Body of pancreas (tissue), 4 donors: ENCODE data around the gene SATB2. TPM values are rescaled to one million over a fixed set of nuclear protein-coding genes. Genes with fewer than 3 reads are reported as not detected.
A peak's percentile ranks its signal among the peaks of the same experiment; 100 is the strongest.

Experiments
- ATAC-seq: fragments of 150-250 bp; one replicate; pipeline ENCODE4 v1.9.1; 2016
- DNase-seq, 4 donors: peaks; one replicate each; pipeline ENCODE4 v3.0.0-alpha.2; 2019
- H3K27ac ChIP-seq, 4 donors: fragments of 200-600 bp; sonication (generic); 1 replicate in 3 of 4; 2 replicates in 1 of 4; pipeline versions ENCODE4 v1.5.1 to v1.6.1; 2016 to 2019; ENCODE audit warnings: mild to moderate bottlenecking in 1 of 4, mixed read lengths in 1 of 4, moderate library complexity in 1 of 4
- H3K27me3 ChIP-seq, 2 donors: fragments of 200-600 bp; sonication (generic); one replicate each; pipeline ENCODE4 v1.6.0; 2016; ENCODE audit warnings: mild to moderate bottlenecking in 1 of 2
- H3K36me3 ChIP-seq, 2 donors: fragments of 200-600 bp; sonication (generic); replicated peaks in 1 of 2; 2 replicates each; pipeline ENCODE4 v1.5.1; 2016; ENCODE audit warnings: low read depth in 2 of 2; ENCODE audit not compliant: insufficient read depth in 1 of 2
- H3K4me1 ChIP-seq: fragments of 200-600 bp; sonication (generic); one replicate; pipeline ENCODE4 v1.6.0; 2016
- H3K4me3 ChIP-seq, 2 donors: fragments of 200-600 bp; sonication (generic); 1 replicate in 1 of 2; 2 replicates in 1 of 2; pipeline ENCODE4 v1.5.1; 2016 to 2019
- H3K9me3 ChIP-seq, 3 donors: fragments of 200-600 bp; sonication (generic); 1 replicate in 2 of 3; 2 replicates in 1 of 3; pipeline ENCODE4 v1.5.1; 2016
- CTCF ChIP-seq, 7 experiments: fragments of 450-650 bp in 4 of 7; fragments of 200-600 bp in 3 of 7; sonication (generic) in 3 of 7; IDR thresholded peaks; one replicate each; pipeline ENCODE4 v1.5.1; 2016 to 2019; ENCODE audit warnings: antibody characterized with exemption in 7 of 7
- POLR2A ChIP-seq, 3 donors: fragments of 450-650 bp; IDR thresholded peaks; one replicate each; pipeline ENCODE4 v1.6.1; 2016; ENCODE audit warnings: antibody characterized with exemption in 3 of 3, mild to moderate bottlenecking in 2 of 3
- WGBS, 2 donors: methylation state at CpG; one replicate each; pipeline ENCODE4 v1.1.5; 2017; 5-methylcytosine and 5-hydroxymethylcytosine counted together
- intact Hi-C: fragments of 100-400 bp; cut with DNase I; formaldehyde crosslinking; loops from one replicate; pipeline ENCODE4 v1.15.1; 2023
- total RNA-seq, 2 donors: library from RNA; depleted of rRNA; stranded (reverse); fragments of >200 nt; gene quantifications; one replicate each; pipeline ENCODE4 v1.1.0, GENCODE V29; 2016

SATB2 gene
- total RNA-seq = 1 to 10 TPM; 2.6 to 4.3 TPM

DNA sequence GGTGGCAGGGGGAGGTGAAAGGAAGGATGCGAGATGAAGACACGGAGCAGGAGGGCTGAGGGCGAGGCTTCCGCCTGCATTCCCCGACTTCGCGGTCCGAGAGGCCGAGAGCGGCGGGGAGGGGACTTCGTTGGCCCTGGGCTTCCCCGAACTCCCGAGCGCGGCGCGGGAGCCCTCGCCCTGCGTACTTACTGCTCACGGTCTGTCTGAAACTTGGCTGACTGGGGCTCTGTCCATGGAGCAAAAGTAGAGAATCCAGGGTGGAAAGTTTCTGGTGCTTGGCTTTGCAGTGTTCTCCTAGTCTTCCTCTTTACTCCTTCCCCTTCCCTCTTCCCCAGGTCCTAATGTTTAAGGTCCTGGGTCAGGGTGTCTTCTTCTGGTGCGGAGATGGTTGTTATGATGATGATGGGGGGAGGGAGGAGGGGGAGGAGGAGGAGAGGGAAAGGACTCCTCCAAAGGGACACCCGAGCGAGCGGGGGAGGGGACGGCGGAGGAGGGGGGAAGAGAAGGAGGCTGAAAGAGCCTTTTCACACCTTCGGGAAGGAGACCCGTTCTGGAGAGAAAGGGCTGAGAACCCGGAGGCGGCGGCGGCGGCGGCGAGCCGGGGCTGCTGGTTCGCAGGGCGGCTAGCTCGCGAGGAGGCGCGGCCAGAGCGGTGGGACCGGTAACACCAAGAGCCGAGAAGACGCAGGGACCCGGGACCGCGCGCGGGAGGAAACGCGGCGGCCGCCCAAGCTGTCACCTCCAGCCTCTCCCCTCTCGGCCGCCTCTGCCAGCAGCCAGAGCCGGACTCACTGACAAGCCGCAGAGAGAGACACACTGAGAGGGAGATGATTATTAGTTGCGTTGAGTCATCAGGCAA is at the start of gene SATB2:
Gene SATB2 (minus strand): TSS at position 793 of the 862 bp plus-strand sequence. CDS start 1,902 bp downstream, outside the sequence.
- H3K36me3 ChIP-seq = no peaks in the 10 kb centered on the region
- H3K27me3 ChIP-seq = peaks cover 3 to 14% of the 10 kb centered on the region in 2 donors
- H3K4me3 ChIP-seq = peak within 1 kb of the TSS; percentile 55 to 56
- peaks cover 26% of the 10 kb centered on the region for H3K4me1 ChIP-seq
- ATAC-seq (no peak), DNase-seq (peak in 2 of 4 donors; percentile 29 to 36)
- intact Hi-C loops = no loop called here
- H3K27ac ChIP-seq = peak within 1 kb of the TSS in 3 of 4 donors; percentile 44 to 86 (median 83)
- no peaks in the 10 kb centered on the region for H3K9me3 ChIP-seq
- WGBS, 2 donors = 1 to 3% methylated on average over 40 to 59 of the region's 61 CpGs
- TF ChIP-seq POLR2A (IDR thresholded peaks at IDR 0.05) (no peak), CTCF (IDR thresholded peaks at IDR 0.05) (no peak)

DNA sequence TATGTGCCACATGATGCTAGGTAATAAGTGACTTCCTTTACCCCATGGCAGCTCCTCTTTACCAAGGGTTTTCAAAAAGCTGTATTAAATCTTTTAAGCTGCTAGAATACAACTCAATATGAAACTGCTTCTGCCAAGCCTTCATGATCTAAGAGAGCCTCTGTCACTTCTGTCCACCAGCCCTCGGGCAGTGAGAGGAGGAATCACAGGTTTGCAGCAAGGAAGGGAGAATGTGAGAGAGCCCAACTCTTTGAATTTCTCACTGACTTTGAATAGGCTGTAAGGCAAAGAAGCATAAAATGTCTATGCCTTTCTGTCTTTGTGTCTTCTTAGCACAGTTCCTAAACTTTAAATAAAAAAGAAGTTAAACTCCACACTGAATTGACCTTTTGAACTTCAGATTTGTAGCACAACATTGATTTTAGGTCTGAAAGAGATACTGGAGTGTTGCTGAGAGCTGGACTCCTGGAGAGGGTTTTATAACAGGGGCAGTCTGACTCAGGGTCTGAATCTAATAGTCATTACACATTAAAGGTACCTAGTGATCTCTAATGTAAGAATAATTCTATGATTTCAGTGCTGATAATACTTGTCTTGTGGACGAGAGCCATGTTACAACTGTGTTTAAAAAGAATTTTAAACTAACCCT is 48.1 kb upstream of the SATB2 start:
- Histone ChIP-seq H3K4me3 (no peak overlapping the region), H3K4me1 (no peaks in the 10 kb centered on the region), H3K27me3 (no peaks in the 10 kb centered on the region), H3K27ac (no peak overlapping the region), H3K36me3 (no peaks in the 10 kb centered on the region), H3K9me3 (no peaks in the 10 kb centered on the region)
- intact Hi-C loops = no loop called here
- no peak for DNase-seq
- no peak for TF ChIP-seq POLR2A (IDR thresholded peaks at IDR 0.05)
- TF ChIP-seq CTCF (IDR thresholded peaks at IDR 0.05) = no peak
- ATAC-seq = no peak
- 44 to 45% methylated on average over 2 of the region's 2 CpGs for WGBS, 2 donors

DNA sequence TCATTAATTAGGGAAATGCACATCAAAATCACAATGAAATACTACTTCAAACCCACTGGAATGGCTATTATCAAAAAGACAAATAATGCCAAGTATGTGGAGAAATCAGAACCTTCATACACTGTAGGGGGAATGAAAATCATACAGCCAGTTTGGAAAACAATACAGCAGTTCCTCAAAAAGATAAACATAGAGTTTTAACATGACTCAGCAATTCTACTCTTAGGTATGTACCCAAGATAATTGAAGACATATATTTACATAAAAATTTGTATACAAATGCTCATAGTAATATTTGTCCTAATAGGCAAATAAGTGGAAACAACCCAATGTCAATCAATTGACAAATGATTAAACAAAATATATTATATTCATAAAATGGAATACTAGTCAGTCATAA is 45.4 kb upstream of the SATB2 start:
- no peaks in the 10 kb centered on the region for H3K9me3 ChIP-seq
- TF ChIP-seq CTCF (IDR thresholded peaks at IDR 0.05) (no peak), POLR2A (IDR thresholded peaks at IDR 0.05) (no peak)

DNA sequence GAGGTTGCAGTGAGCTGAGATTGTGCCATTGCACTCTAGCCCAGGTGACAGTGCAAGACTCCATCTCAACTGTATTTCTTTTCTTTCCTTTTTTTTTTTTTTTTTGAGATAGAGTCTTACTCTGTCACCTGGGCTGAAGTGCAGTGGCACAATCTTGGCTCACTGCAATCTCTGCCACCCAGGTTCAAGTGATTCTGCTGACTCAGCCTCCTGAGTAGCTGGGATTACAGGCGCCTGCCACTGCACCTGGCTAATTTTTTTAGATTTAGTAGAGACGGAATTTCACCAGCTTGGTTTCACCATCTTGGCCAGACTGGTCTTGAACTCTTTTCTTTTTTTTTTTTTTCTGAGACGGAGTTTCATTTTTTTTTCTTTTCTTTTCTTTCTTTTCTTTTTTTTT is 41.3 kb upstream of the SATB2 start:
- H3K36me3 ChIP-seq = no peaks in the 10 kb centered on the region
- ATAC-seq = no peak

More for the DNA sequence above, 45.4 kb upstream of the SATB2 start:
- DNase-seq (no peak), ATAC-seq (no peak)
- Histone ChIP-seq H3K36me3 (no peaks in the 10 kb centered on the region), H3K4me3 (no peak overlapping the region), H3K4me1 (no peaks in the 10 kb centered on the region), H3K27me3 (no peaks in the 10 kb centered on the region), H3K27ac (no peak overlapping the region)
- intact Hi-C loops = no loop called here

More for the DNA sequence above, 41.3 kb upstream of the SATB2 start:
- no peaks in the 10 kb centered on the region for H3K9me3 ChIP-seq
- no peak overlapping the region for H3K4me3 ChIP-seq
- intact Hi-C loops = no loop called here
- TF ChIP-seq CTCF (IDR thresholded peaks at IDR 0.05) = no peak
- no peaks in the 10 kb centered on the region for H3K4me1 ChIP-seq
- DNase-seq = no peak
- no peak overlapping the region for H3K27ac ChIP-seq
- WGBS, 2 donors = 67 to 73% methylated on average over 3 of the region's 3 CpGs
- no peaks in the 10 kb centered on the region for H3K27me3 ChIP-seq
